EH (cell line): ENCODE measurements around the gene CENPX.

Source experiments
- DNase-seq: peaks from one replicate; pipeline ENCODE4 v3.0.0-alpha.2; 2015; ENCODE audit warnings: low read depth

Gene CENPX

GRCh38 chr17:82011617-82012187, 11.0 kb downstream of the CENPX start:
- no peak for DNase-seq

- DNase-seq = no peak
Measured at GRCh38 chr17:82010575-82011525, 11.8 kb downstream of the CENPX start.

GRCh38 chr17:82009413-82009812, 13.3 kb downstream of the CENPX start:
- no peak for DNase-seq

- DNase-seq = no peak
Measured at GRCh38 chr17:82008941-82009405, 13.7 kb downstream of the CENPX start.

- no peak for DNase-seq
Measured at GRCh38 chr17:82008258-82008940, 14.3 kb downstream of the CENPX start.

GRCh38 chr17:82007495-82008257, 15.0 kb downstream of the CENPX start:
- DNase-seq = no peak

GRCh38 chr17:82007228-82007494, 15.5 kb downstream of the CENPX start:
- no peak for DNase-seq

GRCh38 chr17:82006468-82007227, 16.0 kb downstream of the CENPX start:
- DNase-seq = peak; percentile 61

- no peak for DNase-seq
Measured at GRCh38 chr17:82005701-82006348, 16.9 kb downstream of the CENPX start.

- no peak for DNase-seq
Measured at GRCh38 chr17:82004517-82005455, 17.9 kb downstream of the CENPX start.

- peak; percentile 98 for DNase-seq
Measured at GRCh38 chr17:82003411-82004381, 19.0 kb downstream of the CENPX start.

GRCh38 chr17:82001571-82002056, 21.1 kb downstream of the CENPX start:
- no peak for DNase-seq

- DNase-seq = no peak
Measured at GRCh38 chr17:82000803-82001570, 21.7 kb downstream of the CENPX start.

- no peak for DNase-seq
Measured at GRCh38 chr17:81999976-82000802, 22.5 kb downstream of the CENPX start.

- no peak for DNase-seq
Measured at GRCh38 chr17:81999587-81999975, 23.1 kb downstream of the CENPX start.

GRCh38 chr17:81998691-81999438, 23.8 kb downstream of the CENPX start:
- DNase-seq = no peak
